PC-9 (cell line): ENCODE measurements around the gene AAR2. TPM values are rescaled to one million over a fixed set of nuclear protein-coding genes. Genes with fewer than 3 reads are reported as not detected.
A peak's percentile ranks its signal among the peaks of the same experiment; 100 is the strongest.

Experiments
- BruUV-seq: library from RNA; stranded (reverse); fragments of 400-500 nt; replicated peaks from 2 replicates; lab custom pipeline; 2021; lab: Mats Ljungman, UMichigan
- CTCF ChIA-PET: fragments of 300-600 bp; sonication (Branson Sonifier 250); formaldehyde crosslinking; loops from one replicate; lab custom pipeline; 2022; ENCODE audit warnings: antibody characterized with exemption; lab: Charles Lee
- POLR2A ChIA-PET: fragments of 300-600 bp; sonication (Branson Sonifier 250); formaldehyde crosslinking; loops from one replicate; lab custom pipeline; 2022; ENCODE audit warnings: antibody characterized with exemption; ENCODE audit not compliant: unreplicated experiment; lab: Charles Lee
- DNase-seq, 2 experiments: peaks; one replicate each; pipeline versions ENCODE4 v3.0.0 to v3.0.0-alpha.2; 2015 to 2022; ENCODE audit warnings: mixed read lengths in 1 of 2
- H2AFZ ChIP-seq: fragments of 200-600 bp; sonication (generic); 2 replicates; pipeline ENCODE4 v1.8.1; 2017; ENCODE audit warnings: antibody characterized with exemption
- H3F3A ChIP-seq: fragments of 200-600 bp; sonication (generic); 2 replicates; pipeline ENCODE4 v1.8.1; 2017; ENCODE audit warnings: antibody characterized with exemption, mild to moderate bottlenecking, low read depth; ENCODE audit not compliant: insufficient read depth
- H3K27ac ChIP-seq: fragments of 200-600 bp; sonication (generic); 2 replicates; pipeline ENCODE4 v1.6.1; 2016; ENCODE audit warnings: mixed run types
- H3K27me3 ChIP-seq: fragments of 200-600 bp; sonication (generic); 2 replicates; pipeline ENCODE4 v1.6.1; 2016; ENCODE audit warnings: low read depth, mixed run types; ENCODE audit not compliant: insufficient read depth
- H3K36me3 ChIP-seq: fragments of 200-600 bp; sonication (generic); 2 replicates; pipeline ENCODE4 v1.6.1; 2016; ENCODE audit warnings: low read depth, mixed run types
- H3K4me1 ChIP-seq: fragments of 200-600 bp; sonication (generic); replicated peaks from 2 replicates; pipeline ENCODE4 v1.6.1; 2016; ENCODE audit warnings: mixed run types; ENCODE audit not compliant: insufficient read depth
- H3K4me2 ChIP-seq: fragments of 200-600 bp; sonication (generic); 2 replicates; pipeline ENCODE4 v1.6.1; 2017; ENCODE audit warnings: mixed run types
- H3K4me3 ChIP-seq: fragments of 200-600 bp; sonication (generic); 2 replicates; pipeline ENCODE4 v1.6.1; 2016; ENCODE audit warnings: mixed run types
- H3K79me2 ChIP-seq: fragments of 200-600 bp; sonication (generic); 2 replicates; pipeline ENCODE4 v1.6.1; 2017; ENCODE audit warnings: low read depth, mixed run types
- H3K9me2 ChIP-seq: fragments of 200-600 bp; sonication (generic); 2 replicates; pipeline ENCODE4 v1.8.1; 2017; ENCODE audit warnings: mild to moderate bottlenecking; ENCODE audit not compliant: insufficient read depth
- H3K9me3 ChIP-seq: fragments of 200-600 bp; sonication (generic); 2 replicates; pipeline ENCODE4 v1.8.1; 2016; ENCODE audit warnings: low read depth; ENCODE audit not compliant: insufficient read depth
- H4K20me1 ChIP-seq: fragments of 200-600 bp; sonication (generic); 2 replicates; pipeline ENCODE4 v1.8.1; 2017; ENCODE audit not compliant: insufficient read depth
- EZH2 ChIP-seq: fragments of 200-600 bp; sonication (generic); IDR thresholded peaks from 2 replicates; pipeline ENCODE4 v1.8.0; 2017; ENCODE audit warnings: antibody characterized with exemption, low read depth
- intact Hi-C: fragments of 100-400 bp; cut with micrococcal nuclease; formaldehyde crosslinking; loops from one replicate; pipeline ENCODE4 v1.10.0; 2022; ENCODE audit not compliant: unreplicated experiment
- total RNA-seq: library from RNA; stranded (reverse); gene quantifications from 2 replicates; pipeline ENCODE4 v1.2.3, GENCODE V29; 2021
- TF ChIP-seq, protein P1 (sequence below): fragments of 200-600 bp; sonication (generic); conservative IDR thresholded peaks from 2 replicates; pipeline ENCODE4 v1.6.1; 2017; ENCODE audit warnings: mixed run types, antibody characterized with exemption, mild to moderate bottlenecking, moderate library complexity

The AAR2 gene
- total RNA-seq, 1 experiment from 2014 or later = 25.7 TPM

DNA sequence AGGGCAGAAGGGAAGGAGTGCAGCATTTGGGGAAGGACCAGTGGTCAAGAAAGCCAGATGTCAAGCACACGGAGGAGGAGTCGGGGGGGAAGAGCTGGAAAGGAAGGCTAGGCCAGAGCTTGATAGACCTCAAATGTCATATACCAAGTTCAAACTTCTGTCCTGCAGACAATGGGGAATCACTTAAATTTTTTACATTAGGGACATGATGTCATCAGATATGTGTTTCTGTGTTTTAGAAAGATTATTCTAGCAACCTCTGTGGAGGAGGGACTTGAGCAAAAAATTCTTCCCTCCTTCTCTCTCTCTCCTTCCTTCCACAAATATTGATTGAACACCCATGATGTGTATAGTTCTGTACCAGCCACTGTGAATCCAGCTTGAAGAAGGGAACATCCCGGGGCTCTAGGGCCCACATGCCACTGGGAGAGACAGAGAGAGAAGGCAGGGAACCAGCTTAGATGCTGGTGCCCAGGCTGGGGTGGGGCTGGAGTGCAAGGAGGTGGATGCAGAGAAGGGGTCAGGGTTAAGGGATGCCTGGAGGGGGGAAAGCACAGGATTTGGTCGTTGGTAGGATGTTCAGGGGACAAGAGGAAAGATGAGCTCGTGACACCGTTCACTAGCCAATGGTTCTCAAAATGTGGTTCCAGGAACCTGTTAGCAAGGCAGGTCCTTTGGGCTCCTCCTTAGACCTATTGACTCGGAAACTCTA, 19.8 kb upstream of the AAR2 start:
- H3F3A ChIP-seq = no peaks in the 10 kb centered on the region; the same call in 1 of the 2 replicates
- intact Hi-C loops = loop anchor here (10.0 kb wide), 1 partner anchor 698 kb away; no protein-coding TSS in a partner anchor
- H3K4me1 ChIP-seq = no peaks in the 10 kb centered on the region
- H3K27me3 ChIP-seq = no peaks in the 10 kb centered on the region
- H4K20me1 ChIP-seq = no peaks in the 10 kb centered on the region
- ChIA-PET POLR2A (interaction anchor here (0.5 to 0.6 kb wide), 2 partner anchors 28 to 1322 kb away, joined by 4 to 6 read pairs; no protein-coding TSS in a partner anchor), CTCF (interaction anchor here (0.6 kb wide), 1 partner anchor 269 kb away, joined by 3 read pairs; no protein-coding TSS in a partner anchor)
- no peak for TF ChIP-seq EZH2
- TF ChIP-seq, protein P1, sequence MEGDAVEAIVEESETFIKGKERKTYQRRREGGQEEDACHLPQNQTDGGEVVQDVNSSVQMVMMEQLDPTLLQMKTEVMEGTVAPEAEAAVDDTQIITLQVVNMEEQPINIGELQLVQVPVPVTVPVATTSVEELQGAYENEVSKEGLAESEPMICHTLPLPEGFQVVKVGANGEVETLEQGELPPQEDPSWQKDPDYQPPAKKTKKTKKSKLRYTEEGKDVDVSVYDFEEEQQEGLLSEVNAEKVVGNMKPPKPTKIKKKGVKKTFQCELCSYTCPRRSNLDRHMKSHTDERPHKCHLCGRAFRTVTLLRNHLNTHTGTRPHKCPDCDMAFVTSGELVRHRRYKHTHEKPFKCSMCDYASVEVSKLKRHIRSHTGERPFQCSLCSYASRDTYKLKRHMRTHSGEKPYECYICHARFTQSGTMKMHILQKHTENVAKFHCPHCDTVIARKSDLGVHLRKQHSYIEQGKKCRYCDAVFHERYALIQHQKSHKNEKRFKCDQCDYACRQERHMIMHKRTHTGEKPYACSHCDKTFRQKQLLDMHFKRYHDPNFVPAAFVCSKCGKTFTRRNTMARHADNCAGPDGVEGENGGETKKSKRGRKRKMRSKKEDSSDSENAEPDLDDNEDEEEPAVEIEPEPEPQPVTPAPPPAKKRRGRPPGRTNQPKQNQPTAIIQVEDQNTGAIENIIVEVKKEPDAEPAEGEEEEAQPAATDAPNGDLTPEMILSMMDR = no peak
- H3K36me3 ChIP-seq = no peaks in the 10 kb centered on the region
- no TSS peak for BruUV-seq
- no peak overlapping the region for H3K27ac ChIP-seq
- no peaks in the 10 kb centered on the region for H3K9me2 ChIP-seq
- no peak overlapping the region for H2AFZ ChIP-seq
- no peak overlapping the region for H3K4me2 ChIP-seq
- H3K79me2 ChIP-seq = no peaks in the 10 kb centered on the region
- no peak overlapping the region for H3K4me3 ChIP-seq
- DNase-seq = no peak
- no peaks in the 10 kb centered on the region for H3K9me3 ChIP-seq

DNA sequence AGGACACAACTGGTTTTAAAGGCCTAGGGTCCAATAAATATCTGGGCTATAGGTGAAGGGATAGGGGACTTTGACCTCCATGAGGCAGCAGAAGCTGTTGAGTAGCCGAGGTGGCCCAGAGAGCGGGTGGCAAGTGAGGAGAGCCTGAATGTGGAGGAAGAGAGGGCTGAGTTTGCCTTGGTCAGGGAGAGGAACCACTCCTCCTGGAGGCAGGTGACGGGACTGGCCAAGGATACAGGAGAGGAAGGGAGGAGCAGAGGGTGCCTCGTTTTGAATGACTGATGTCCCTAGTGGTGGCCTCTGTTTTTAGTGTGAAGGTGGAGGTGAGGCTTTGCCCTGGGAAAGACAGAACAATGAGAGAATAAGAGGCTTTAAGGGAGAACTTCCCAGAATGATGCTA, 19.1 kb upstream of the AAR2 start:
- Histone ChIP-seq H3K4me3 (no peak overlapping the region), H3K4me1 (no peaks in the 10 kb centered on the region), H3K36me3 (no peaks in the 10 kb centered on the region), H3K79me2 (no peaks in the 10 kb centered on the region), H3K9me2 (no peaks in the 10 kb centered on the region), H2AFZ (no peak overlapping the region), H3K4me2 (no peak overlapping the region), H3K27ac (no peak overlapping the region), H3K9me3 (no peaks in the 10 kb centered on the region), H3F3A (no peaks in the 10 kb centered on the region; the same call in 1 of the 2 replicates), H4K20me1 (no peaks in the 10 kb centered on the region), H3K27me3 (no peaks in the 10 kb centered on the region)
- intact Hi-C loops = loop anchor here (10.0 kb wide), 1 partner anchor 698 kb away; no protein-coding TSS in a partner anchor
- no peak for TF ChIP-seq EZH2
- TF ChIP-seq, protein P1 = peak; percentile 36; the same call in 1 of the 2 replicates
- ChIA-PET CTCF (interaction anchor here (0.6 kb wide), 1 partner anchor 268 kb away, joined by 3 read pairs; no protein-coding TSS in a partner anchor), POLR2A (interaction anchor here (0.5 to 0.6 kb wide), 2 partner anchors 28 to 1321 kb away, joined by 4 to 6 read pairs; no protein-coding TSS in a partner anchor)
- peak in 1 of 2 experiments; percentile 12 for DNase-seq
- no TSS peak for BruUV-seq

DNA sequence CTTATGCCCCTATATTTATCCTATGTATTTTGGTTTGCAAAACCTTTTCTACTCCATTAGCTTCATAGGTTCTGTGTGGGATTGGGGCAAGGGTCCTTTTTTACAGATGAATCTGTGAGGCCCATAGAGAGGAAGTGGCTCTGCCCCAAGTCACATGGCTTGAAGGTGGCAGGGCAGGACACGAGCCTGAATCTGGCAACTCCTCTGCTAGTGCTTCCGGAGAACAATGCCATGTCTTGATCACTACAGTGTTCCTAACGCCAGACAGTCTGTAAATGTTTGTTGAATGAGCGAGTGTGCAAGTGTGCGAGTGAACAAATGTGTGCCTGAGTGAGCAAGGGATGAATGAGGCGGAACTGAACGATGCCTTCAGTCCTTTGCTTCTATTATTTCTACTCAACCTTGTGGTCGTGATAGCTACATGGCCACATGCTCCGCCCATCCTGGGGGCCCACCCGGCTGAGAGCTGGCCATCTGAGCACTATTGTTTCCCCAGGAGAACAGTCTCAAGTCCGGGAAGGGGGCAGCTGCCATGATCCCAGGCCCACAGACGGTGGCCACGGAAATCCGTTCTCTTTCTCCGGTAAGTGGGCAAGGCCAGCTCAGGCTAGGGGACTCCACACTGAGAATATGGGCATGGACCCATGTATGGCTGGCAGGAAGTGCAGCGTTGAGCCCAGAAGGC, 17.8 kb upstream of the AAR2 start:
- no peaks in the 10 kb centered on the region for H3K79me2 ChIP-seq
- no peaks in the 10 kb centered on the region for H3K9me3 ChIP-seq
- H2AFZ ChIP-seq = no peak overlapping the region
- H3K9me2 ChIP-seq = no peaks in the 10 kb centered on the region
- 0 out of 2 replicates have a peak, but pooled peaks cover under 1% of the 10 kb centered on the region for H3F3A ChIP-seq
- CTCF ChIA-PET = no interaction called here
- no peaks in the 10 kb centered on the region for H3K27me3 ChIP-seq
- no TSS peak for BruUV-seq
- no peak for DNase-seq
- H3K4me1 ChIP-seq = no peaks in the 10 kb centered on the region
- no peak overlapping the region for H3K4me2 ChIP-seq
- H3K27ac ChIP-seq = no peak overlapping the region
- intact Hi-C loops = loop anchor here (10.0 kb wide), 1 partner anchor 696 kb away; no protein-coding TSS in a partner anchor
- 0 out of 2 replicates have a peak, but pooled peaks cover under 1% of the 10 kb centered on the region for H3K36me3 ChIP-seq
- no peaks in the 10 kb centered on the region for H4K20me1 ChIP-seq
- no peak for TF ChIP-seq EZH2
- TF ChIP-seq, protein P1 = no peak
- H3K4me3 ChIP-seq = no peak overlapping the region
- POLR2A ChIA-PET = interaction anchor here (0.5 to 0.6 kb wide), 2 partner anchors 181 to 367 kb away, joined by 6 read pairs; no protein-coding TSS in a partner anchor
